Mesothelial cell of epicardium (in vitro differentiated cells): ENCODE results near the gene TVP23A. TPM values are rescaled to one million over a fixed set of nuclear protein-coding genes. Genes with fewer than 3 reads are reported as not detected.

ENCODE experiments used
- DNase-seq, 2 experiments: peaks; one replicate each; pipeline ENCODE4 v3.0.0; 2021; ENCODE audit warnings: low spot score in 2 of 2; ENCODE audit not compliant: unreplicated experiment in 2 of 2
- H3K27ac Mint-ChIP-seq: 2 replicates; pipeline ENCODE4 v1.8.0; 2021; ENCODE audit warnings: mixed read lengths
- H3K27me3 Mint-ChIP-seq: 2 replicates; pipeline ENCODE4 v1.8.0; 2021; ENCODE audit warnings: low read depth, mixed read lengths
- H3K36me3 Mint-ChIP-seq: 2 replicates; pipeline ENCODE4 v1.8.0; 2021; ENCODE audit warnings: mixed read lengths
- H3K4me1 Mint-ChIP-seq: 2 replicates; pipeline ENCODE4 v1.8.0; 2021; ENCODE audit warnings: mixed read lengths
- H3K4me3 Mint-ChIP-seq: 2 replicates; pipeline ENCODE4 v1.8.0; 2021; ENCODE audit warnings: mild to moderate bottlenecking, moderate library complexity, mixed read lengths
- H3K9me3 Mint-ChIP-seq: 2 replicates; pipeline ENCODE4 v1.8.0; 2021; ENCODE audit warnings: mixed read lengths
- CTCF ChIP-seq: fragments of 200-600 bp; sonication (generic); IDR thresholded peaks from one replicate; pipeline ENCODE4 v1.5.0; 2021; ENCODE audit warnings: antibody characterized with exemption; ENCODE audit not compliant: unreplicated experiment
- total RNA-seq: library from RNA; stranded (reverse); gene quantifications from 3 replicates; pipeline ENCODE4 v1.2.1, GENCODE V29; 2021

The TVP23A gene
- total RNA-seq, 1 donor from 2014 or later, result 9.5 TPM

GRCh38 chr16:10851512-10851911, 32.9 kb upstream of the TVP23A start:
- Mint-ChIP-seq H3K36me3 (no peaks in the 10 kb centered on the region), H3K4me3 (no peak overlapping the region), H3K9me3 (peaks cover 4% of the 10 kb centered on the region), H3K27ac (no peak overlapping the region), H3K4me1 (no peaks in the 10 kb centered on the region), H3K27me3 (peaks cover 27% of the 10 kb centered on the region)
- no peak for TF ChIP-seq CTCF
- no peak for DNase-seq

GRCh38 chr16:10850478-10850850, 31.9 kb upstream of the TVP23A start:
- Mint-ChIP-seq H3K36me3 (no peaks in the 10 kb centered on the region), H3K27me3 (peaks cover 29% of the 10 kb centered on the region), H3K4me3 (no peak overlapping the region), H3K9me3 (peaks cover 4% of the 10 kb centered on the region), H3K27ac (no peak overlapping the region), H3K4me1 (no peaks in the 10 kb centered on the region)
- TF ChIP-seq CTCF, result no peak
- no peak for DNase-seq

GRCh38 chr16:10849736-10850477, 31.3 kb upstream of the TVP23A start:
- Mint-ChIP-seq H3K4me3 (no peak overlapping the region), H3K27ac (no peak overlapping the region), H3K9me3 (peaks cover 4% of the 10 kb centered on the region), H3K4me1 (no peaks in the 10 kb centered on the region), H3K36me3 (no peaks in the 10 kb centered on the region), H3K27me3 (peaks cover 33% of the 10 kb centered on the region)
- TF ChIP-seq CTCF, result no peak
- DNase-seq, result no peak

GRCh38 chr16:10847176-10847575, 28.6 kb upstream of the TVP23A start:
- Mint-ChIP-seq H3K27me3 (peaks cover 35% of the 10 kb centered on the region), H3K9me3 (no peaks in the 10 kb centered on the region), H3K27ac (no peak overlapping the region), H3K36me3 (no peaks in the 10 kb centered on the region), H3K4me1 (no peaks in the 10 kb centered on the region), H3K4me3 (no peak overlapping the region)
- TF ChIP-seq CTCF, result no peak
- DNase-seq, result no peak

- no peak for DNase-seq
- peaks cover 37% of the 10 kb centered on the region for H3K27me3 Mint-ChIP-seq
- no peaks in the 10 kb centered on the region for H3K36me3 Mint-ChIP-seq
- no peaks in the 10 kb centered on the region for H3K4me1 Mint-ChIP-seq
- H3K9me3 Mint-ChIP-seq, result no peaks in the 10 kb centered on the region
- H3K4me3 Mint-ChIP-seq, result no peak overlapping the region
- TF ChIP-seq CTCF, result no peak
- no peak overlapping the region for H3K27ac Mint-ChIP-seq
These were observed 27.8 kb upstream of the TVP23A start for GRCh38 chr16:10846213-10846998.
